ENCODE data around the gene CCDC71L.

CCDC71L gene

DNA sequence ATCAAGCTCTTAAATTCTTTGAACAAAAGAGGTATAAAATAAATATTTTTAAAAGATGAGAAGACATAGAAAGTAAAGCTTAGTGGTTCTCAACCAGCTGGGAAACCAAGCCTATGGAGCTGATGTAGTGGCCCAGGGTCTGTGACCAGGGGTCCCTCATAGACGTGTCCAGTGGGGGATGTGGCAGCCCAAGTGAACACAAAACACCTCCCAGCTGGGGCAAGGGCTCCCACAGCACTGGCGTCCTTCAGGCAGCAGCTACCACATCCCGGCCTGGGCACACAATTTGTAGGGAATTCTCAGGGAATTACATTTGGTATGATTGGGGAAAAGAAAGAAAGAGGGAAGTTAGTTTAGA lies 17.8 kb upstream of the CCDC71L start:
- TF ChIP-seq, protein P1, sequence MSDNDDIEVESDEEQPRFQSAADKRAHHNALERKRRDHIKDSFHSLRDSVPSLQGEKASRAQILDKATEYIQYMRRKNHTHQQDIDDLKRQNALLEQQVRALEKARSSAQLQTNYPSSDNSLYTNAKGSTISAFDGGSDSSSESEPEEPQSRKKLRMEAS (IDR thresholded peaks at IDR 0.05) = no peak
- TF ChIP-seq EP300 (IDR thresholded peaks at IDR 0.05; ENCODE audit: borderline replicate concordance) = no peak
- TF ChIP-seq TCF12 (IDR thresholded peaks at IDR 0.05; ENCODE audit: low read depth) = no peak
- TF ChIP-seq, protein P2, sequence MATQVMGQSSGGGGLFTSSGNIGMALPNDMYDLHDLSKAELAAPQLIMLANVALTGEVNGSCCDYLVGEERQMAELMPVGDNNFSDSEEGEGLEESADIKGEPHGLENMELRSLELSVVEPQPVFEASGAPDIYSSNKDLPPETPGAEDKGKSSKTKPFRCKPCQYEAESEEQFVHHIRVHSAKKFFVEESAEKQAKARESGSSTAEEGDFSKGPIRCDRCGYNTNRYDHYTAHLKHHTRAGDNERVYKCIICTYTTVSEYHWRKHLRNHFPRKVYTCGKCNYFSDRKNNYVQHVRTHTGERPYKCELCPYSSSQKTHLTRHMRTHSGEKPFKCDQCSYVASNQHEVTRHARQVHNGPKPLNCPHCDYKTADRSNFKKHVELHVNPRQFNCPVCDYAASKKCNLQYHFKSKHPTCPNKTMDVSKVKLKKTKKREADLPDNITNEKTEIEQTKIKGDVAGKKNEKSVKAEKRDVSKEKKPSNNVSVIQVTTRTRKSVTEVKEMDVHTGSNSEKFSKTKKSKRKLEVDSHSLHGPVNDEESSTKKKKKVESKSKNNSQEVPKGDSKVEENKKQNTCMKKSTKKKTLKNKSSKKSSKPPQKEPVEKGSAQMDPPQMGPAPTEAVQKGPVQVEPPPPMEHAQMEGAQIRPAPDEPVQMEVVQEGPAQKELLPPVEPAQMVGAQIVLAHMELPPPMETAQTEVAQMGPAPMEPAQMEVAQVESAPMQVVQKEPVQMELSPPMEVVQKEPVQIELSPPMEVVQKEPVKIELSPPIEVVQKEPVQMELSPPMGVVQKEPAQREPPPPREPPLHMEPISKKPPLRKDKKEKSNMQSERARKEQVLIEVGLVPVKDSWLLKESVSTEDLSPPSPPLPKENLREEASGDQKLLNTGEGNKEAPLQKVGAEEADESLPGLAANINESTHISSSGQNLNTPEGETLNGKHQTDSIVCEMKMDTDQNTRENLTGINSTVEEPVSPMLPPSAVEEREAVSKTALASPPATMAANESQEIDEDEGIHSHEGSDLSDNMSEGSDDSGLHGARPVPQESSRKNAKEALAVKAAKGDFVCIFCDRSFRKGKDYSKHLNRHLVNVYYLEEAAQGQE (IDR thresholded peaks at IDR 0.05; ENCODE audit: low read depth) = no peak
- TF ChIP-seq YY1 (IDR thresholded peaks at IDR 0.05; ENCODE audit: low read depth) = no peak
- no peak for TF ChIP-seq CEBPB (IDR thresholded peaks at IDR 0.05)
- no peak for TF ChIP-seq NFIC (IDR thresholded peaks at IDR 0.05)

DNA sequence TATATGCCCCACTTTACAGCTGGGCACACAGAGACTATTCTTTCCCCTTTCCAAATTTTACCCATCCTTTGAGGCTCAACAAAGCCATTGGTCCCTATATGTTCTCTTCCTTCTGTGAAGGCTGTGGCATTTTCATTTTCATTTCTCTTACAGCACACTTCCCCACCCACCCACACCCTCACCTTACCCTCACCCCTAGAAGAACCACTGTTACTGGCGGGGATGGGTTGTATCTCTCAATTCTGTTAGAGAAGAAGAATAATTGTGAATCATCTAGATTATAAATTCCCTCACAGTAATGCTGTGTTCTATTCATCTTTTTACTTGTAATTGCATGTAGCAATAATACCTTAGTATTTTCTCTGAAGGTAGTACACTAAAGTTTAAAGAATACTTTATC lies 10.2 kb upstream of the CCDC71L start:
- TF ChIP-seq, protein P2 (IDR thresholded peaks at IDR 0.05; ENCODE audit: low read depth) = no peak
- TF ChIP-seq FOXM1 (IDR thresholded peaks at IDR 0.05; ENCODE audit: borderline replicate concordance, low read depth) = no peak
- no peak for TF ChIP-seq YY1 (IDR thresholded peaks at IDR 0.05; ENCODE audit: low read depth)
- no peak for TF ChIP-seq EGR1 (IDR thresholded peaks at IDR 0.05)
- no peak for TF ChIP-seq TAF1 (IDR thresholded peaks at IDR 0.05; ENCODE audit: low read depth)
- no peak for TF ChIP-seq ZBTB7A (IDR thresholded peaks at IDR 0.05; ENCODE audit: low read depth)
- no peak for TF ChIP-seq TEAD4 (IDR thresholded peaks at IDR 0.05)
- no peak for TF ChIP-seq CEBPB (IDR thresholded peaks at IDR 0.05)
- no peak for TF ChIP-seq CREB1 (IDR thresholded peaks at IDR 0.05; ENCODE audit: low read depth)
- no peak for TF ChIP-seq TCF12 (IDR thresholded peaks at IDR 0.05; ENCODE audit: low read depth)
- TF ChIP-seq, protein P3, sequence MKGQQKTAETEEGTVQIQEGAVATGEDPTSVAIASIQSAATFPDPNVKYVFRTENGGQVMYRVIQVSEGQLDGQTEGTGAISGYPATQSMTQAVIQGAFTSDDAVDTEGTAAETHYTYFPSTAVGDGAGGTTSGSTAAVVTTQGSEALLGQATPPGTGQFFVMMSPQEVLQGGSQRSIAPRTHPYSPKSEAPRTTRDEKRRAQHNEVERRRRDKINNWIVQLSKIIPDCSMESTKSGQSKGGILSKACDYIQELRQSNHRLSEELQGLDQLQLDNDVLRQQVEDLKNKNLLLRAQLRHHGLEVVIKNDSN (IDR thresholded peaks at IDR 0.05) = no peak
- TF ChIP-seq, protein P1 (IDR thresholded peaks at IDR 0.05) = no peak
- no peak for TF ChIP-seq RAD21 (IDR thresholded peaks at IDR 0.05; ENCODE audit: low read depth)

DNA sequence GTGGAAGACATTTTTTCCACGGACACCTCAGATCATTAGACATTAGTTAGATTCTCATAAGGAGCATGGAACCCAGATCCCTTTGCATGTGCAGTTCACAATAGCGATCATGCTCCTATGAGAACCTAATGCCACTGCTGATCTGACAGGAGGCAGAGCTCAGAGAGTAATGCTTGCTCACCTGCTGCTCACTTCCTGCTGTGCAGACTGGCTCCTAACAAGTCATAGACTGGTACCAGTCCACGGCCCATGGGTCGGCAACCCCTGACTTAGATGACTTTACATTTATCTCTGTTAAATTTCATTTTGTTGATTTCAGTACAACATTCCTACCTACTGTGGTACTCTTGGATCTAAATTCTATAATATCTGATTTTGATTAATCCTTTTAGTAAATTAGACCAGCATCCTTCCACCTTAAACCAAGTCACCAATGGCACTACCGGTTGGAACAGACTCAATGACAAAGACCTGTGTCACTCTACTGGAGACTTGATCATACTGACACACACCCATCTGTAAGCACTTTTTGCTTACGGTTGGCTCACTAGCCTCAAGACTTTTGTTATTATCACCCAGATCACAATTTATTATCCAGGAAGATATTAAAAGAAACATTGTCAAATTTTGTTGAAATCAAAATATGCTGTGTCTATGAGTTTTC lies 8.0 kb upstream of the CCDC71L start:
- TF ChIP-seq YY1 (IDR thresholded peaks at IDR 0.05; ENCODE audit: low read depth) (no peak), CREB1 (IDR thresholded peaks at IDR 0.05; ENCODE audit: low read depth) (no peak), TAF1 (IDR thresholded peaks at IDR 0.05; ENCODE audit: low read depth) (no peak), EP300 (IDR thresholded peaks at IDR 0.05; ENCODE audit: borderline replicate concordance) (no peak), EGR1 (IDR thresholded peaks at IDR 0.05) (no peak), CEBPB (IDR thresholded peaks at IDR 0.05) (no peak), RAD21 (IDR thresholded peaks at IDR 0.05; ENCODE audit: low read depth) (no peak), FOXM1 (IDR thresholded peaks at IDR 0.05; ENCODE audit: borderline replicate concordance, low read depth) (no peak), TEAD4 (IDR thresholded peaks at IDR 0.05) (no peak), TCF12 (IDR thresholded peaks at IDR 0.05; ENCODE audit: low read depth) (no peak), ZBTB7A (IDR thresholded peaks at IDR 0.05; ENCODE audit: low read depth) (no peak), NFIC (IDR thresholded peaks at IDR 0.05) (no peak)
- TF ChIP-seq, protein P1 (IDR thresholded peaks at IDR 0.05) = no peak
- TF ChIP-seq, protein P3 (IDR thresholded peaks at IDR 0.05) = no peak
- TF ChIP-seq, protein P2 (IDR thresholded peaks at IDR 0.05; ENCODE audit: low read depth) = no peak

DNA sequence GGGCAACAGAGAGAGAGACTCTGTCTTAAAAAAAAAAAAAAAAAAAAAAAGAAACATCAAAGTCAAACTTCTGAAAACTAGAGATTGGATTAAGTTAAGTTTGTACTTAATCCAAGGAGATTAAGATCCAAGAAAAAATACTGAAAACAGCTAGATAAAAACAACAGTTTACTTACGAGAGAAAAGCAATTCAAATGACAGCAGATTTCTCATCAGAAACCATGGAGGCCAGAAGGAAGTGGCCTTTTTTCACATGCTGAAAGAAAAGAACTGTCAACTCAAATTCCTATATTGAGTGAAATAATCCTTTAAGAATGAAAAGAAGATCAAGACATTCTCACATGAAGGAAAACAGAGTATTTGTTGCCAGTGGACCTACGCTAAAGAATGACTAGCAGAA lies 5.4 kb upstream of the CCDC71L start:
- TF ChIP-seq YY1 (IDR thresholded peaks at IDR 0.05; ENCODE audit: low read depth) (no peak), FOXM1 (IDR thresholded peaks at IDR 0.05; ENCODE audit: borderline replicate concordance, low read depth) (no peak), CEBPB (IDR thresholded peaks at IDR 0.05) (no peak), EP300 (IDR thresholded peaks at IDR 0.05; ENCODE audit: borderline replicate concordance) (no peak), ZBTB7A (IDR thresholded peaks at IDR 0.05; ENCODE audit: low read depth) (no peak), EGR1 (IDR thresholded peaks at IDR 0.05) (no peak), NFIC (IDR thresholded peaks at IDR 0.05) (no peak), TEAD4 (IDR thresholded peaks at IDR 0.05) (no peak)
- TF ChIP-seq, protein P1 (IDR thresholded peaks at IDR 0.05) = no peak
- TF ChIP-seq, protein P2 (IDR thresholded peaks at IDR 0.05; ENCODE audit: low read depth) = no peak
- TF ChIP-seq, protein P3 (IDR thresholded peaks at IDR 0.05) = no peak
